HUES48 (cell line): ENCODE results near the gene DSC2.
A peak's percentile ranks its signal among the peaks of the same experiment; 100 is the strongest.
"Not testable (repeated sequence)": the region's sequence is repeated elsewhere in the genome, so short reads cannot be mapped to it uniquely, and the experiment has no call there.

Source experiments
- H3K27ac ChIP-seq: one replicate; pipeline ENCODE4 v1.7.0; 2013; ENCODE audit warnings: low read depth, low read length, inconsistent platforms
- H3K27me3 ChIP-seq: 2 replicates; pipeline ENCODE4 v1.6.1; 2013; ENCODE audit warnings: mild to moderate bottlenecking, low read length; ENCODE audit not compliant: control insufficient read depth, insufficient read depth
- H3K36me3 ChIP-seq: 2 replicates; pipeline ENCODE4 v1.6.1; 2013; ENCODE audit warnings: low read length; ENCODE audit not compliant: control insufficient read depth, insufficient read depth
- H3K4me1 ChIP-seq: 2 replicates; pipeline ENCODE4 v1.6.1; 2013; ENCODE audit warnings: mild to moderate bottlenecking, low read length; ENCODE audit not compliant: control insufficient read depth, insufficient read depth
- H3K4me3 ChIP-seq: 2 replicates; pipeline ENCODE4 v1.5.1; 2013; ENCODE audit warnings: mild to moderate bottlenecking, low read depth, low read length
- H3K9ac ChIP-seq: 2 replicates; pipeline ENCODE4 v1.6.1; 2013; ENCODE audit warnings: mild to moderate bottlenecking, low read depth, low read length, moderate library complexity
- H3K9me3 ChIP-seq: 2 replicates; pipeline ENCODE4 v1.6.1; 2013; ENCODE audit warnings: low read length; ENCODE audit not compliant: control insufficient read depth, insufficient read depth

The DSC2 gene

GRCh38 chr18:31043709-31044108, 58.5 kb downstream of the DSC2 start:
- Histone ChIP-seq H3K36me3 (no peaks in the 10 kb centered on the region), H3K9me3 (no peaks in the 10 kb centered on the region), H3K4me3 (no peak overlapping the region), H3K4me1 (peaks cover 17% of the 10 kb centered on the region), H3K27ac (no peak overlapping the region), H3K9ac (no peak overlapping the region), H3K27me3 (peaks cover 74% of the 10 kb centered on the region)

DNA sequence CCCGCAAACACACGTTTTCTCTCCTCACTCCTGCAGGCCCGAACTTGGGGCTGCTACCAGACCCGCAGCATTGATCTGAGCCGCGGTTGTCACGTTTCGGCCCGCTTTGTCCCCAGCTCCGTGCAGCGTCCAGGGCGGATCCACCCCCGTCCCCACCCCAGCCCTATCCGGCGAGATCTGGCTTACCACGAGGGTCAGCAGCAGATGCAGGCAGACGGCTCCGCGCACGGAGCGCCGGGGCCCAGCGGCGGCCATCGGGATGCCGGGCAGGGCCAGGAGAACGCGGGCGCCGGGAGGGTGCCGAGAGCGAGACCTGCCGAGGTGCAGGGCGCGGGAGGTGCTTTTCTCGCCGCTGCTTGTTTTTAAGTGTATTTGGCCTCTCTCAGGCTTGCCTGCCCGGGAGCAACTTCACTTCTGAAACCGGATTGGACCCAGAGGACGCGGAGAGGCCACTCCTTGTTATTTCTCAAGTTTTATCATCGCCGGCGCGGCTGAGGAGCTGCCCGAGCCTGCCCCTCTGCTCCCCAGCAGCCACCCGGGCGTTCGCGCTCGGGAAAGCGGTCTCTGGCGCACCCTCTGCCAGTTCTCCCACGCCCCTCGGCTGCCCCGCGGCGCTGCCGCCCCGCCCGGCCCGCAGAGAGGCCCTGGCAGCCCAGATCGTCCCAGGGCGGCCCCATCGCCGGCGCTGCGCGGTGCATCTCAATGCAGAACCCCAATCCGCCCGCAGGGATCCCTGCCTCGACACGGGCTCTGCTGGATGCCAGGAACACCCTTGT, 59.6 kb downstream of the DSC2 start, which contains the start of gene DSC3:
TSS of gene DSC3 (minus strand) at position 337 of the 776 bp plus-strand sequence. CDS start at position 255, 82 bp downstream.
- Histone ChIP-seq H3K27ac (no peak within 1 kb of the TSS), H3K4me1 (peaks cover 17% of the 10 kb centered on the region), H3K4me3 (peak within 1 kb of the TSS; percentile 61), H3K9me3 (no peaks in the 10 kb centered on the region), H3K36me3 (no peaks in the 10 kb centered on the region), H3K9ac (peak within 1 kb of the TSS; percentile 57), H3K27me3 (peaks cover 76% of the 10 kb centered on the region)

GRCh38 chr18:31042084-31042405, 60.2 kb downstream of the DSC2 start:
- H3K27me3 ChIP-seq, result peaks cover 76% of the 10 kb centered on the region
- H3K36me3 ChIP-seq, result no peaks in the 10 kb centered on the region
- peaks cover 17% of the 10 kb centered on the region for H3K4me1 ChIP-seq
- no peak overlapping the region for H3K27ac ChIP-seq
- H3K9me3 ChIP-seq, result no peaks in the 10 kb centered on the region
- H3K4me3 ChIP-seq, result peak overlapping the region; percentile 61
- peak overlapping the region; percentile 57 for H3K9ac ChIP-seq

DNA sequence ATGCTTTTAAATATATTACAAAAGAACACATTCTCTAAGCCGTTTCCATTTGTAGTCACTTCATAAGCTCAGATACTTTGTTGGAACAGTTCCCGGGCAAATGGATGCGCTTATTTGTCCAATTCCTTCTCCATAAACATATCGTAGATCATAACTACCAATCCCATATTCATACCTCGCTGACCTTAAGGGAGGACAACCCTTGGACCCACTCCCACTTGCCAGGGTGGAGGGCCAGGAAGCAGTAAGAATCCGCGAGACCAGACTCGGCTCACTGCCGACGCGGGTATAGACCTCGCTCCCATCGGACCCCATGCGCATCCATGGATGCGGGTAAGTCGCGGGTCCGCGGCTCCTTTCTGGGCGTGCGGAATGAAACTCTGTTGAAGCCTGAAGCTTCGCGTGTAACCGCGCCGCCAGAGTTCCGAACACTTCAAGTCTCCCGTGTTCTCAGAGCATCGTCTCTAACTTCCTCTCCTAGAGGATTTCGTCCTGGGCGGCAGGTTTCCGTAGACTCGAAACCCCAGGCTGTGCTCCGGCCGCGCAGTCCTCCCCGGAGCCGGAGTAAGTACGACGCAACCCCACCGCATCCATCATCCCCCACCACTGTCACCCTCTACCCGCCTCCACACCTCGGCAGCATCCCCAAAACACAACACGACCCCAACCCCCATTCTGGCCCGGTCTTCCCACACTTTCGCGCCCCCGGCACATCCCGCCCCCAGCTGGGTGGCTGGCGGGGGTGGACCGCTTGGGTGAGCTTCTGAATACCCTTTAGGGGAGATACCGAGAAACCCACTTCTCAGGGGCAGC, 60.7 kb downstream of the DSC2 start:
- Histone ChIP-seq H3K4me3 (peak overlapping the region; percentile 61), H3K27me3 (peaks cover 76% of the 10 kb centered on the region), H3K36me3 (no peaks in the 10 kb centered on the region)

GRCh38 chr18:31040686-31041270, 61.4 kb downstream of the DSC2 start:
- no peaks in the 10 kb centered on the region for H3K36me3 ChIP-seq
- no peaks in the 10 kb centered on the region for H3K9me3 ChIP-seq
- no peak overlapping the region for H3K9ac ChIP-seq
- peaks cover 71% of the 10 kb centered on the region for H3K27me3 ChIP-seq
- peaks cover 17% of the 10 kb centered on the region for H3K4me1 ChIP-seq
- H3K27ac ChIP-seq, result no peak overlapping the region
- peak overlapping the region; percentile 61 for H3K4me3 ChIP-seq

More for the DNA sequence above, 60.7 kb downstream of the DSC2 start:
- no peaks in the 10 kb centered on the region for H3K9me3 ChIP-seq
- peaks cover 17% of the 10 kb centered on the region for H3K4me1 ChIP-seq
- no peak overlapping the region for H3K9ac ChIP-seq
- H3K27ac ChIP-seq, result no peak overlapping the region

- Histone ChIP-seq H3K27me3 (peaks cover 59% of the 10 kb centered on the region), H3K9ac (no peak overlapping the region), H3K4me1 (peaks cover 17% of the 10 kb centered on the region), H3K4me3 (no peak overlapping the region), H3K27ac (no peak overlapping the region), H3K36me3 (no peaks in the 10 kb centered on the region), H3K9me3 (no peaks in the 10 kb centered on the region)
Observed at GRCh38 chr18:31039426-31039825, 62.8 kb downstream of the DSC2 start.

DNA sequence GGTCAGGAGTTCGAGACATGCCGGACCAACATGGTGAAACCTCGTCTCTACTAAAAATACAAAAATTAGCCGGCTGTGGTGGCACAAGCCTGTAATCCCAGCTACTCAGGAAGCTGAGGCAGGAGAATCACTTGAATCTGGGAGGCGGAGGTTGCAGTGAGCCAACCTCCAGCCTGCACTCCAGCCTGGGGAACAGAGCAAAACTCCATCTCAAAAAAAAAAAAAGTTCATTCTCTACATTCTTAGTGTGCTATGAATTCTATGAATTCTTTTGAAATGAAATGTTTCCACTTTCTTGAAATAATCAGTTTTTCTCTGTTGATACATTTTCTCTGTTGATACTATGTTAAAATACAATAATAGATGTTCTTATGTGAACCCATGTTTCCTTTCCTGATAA, 64.5 kb downstream of the DSC2 start:
- not testable (repeated sequence) for H3K9ac ChIP-seq, H3K9me3 ChIP-seq, H3K4me3 ChIP-seq, H3K27ac ChIP-seq, H3K36me3 ChIP-seq
- Histone ChIP-seq H3K27me3 (peaks cover 42% of the 10 kb centered on the region), H3K4me1 (peaks cover 13% of the 10 kb centered on the region)

DNA sequence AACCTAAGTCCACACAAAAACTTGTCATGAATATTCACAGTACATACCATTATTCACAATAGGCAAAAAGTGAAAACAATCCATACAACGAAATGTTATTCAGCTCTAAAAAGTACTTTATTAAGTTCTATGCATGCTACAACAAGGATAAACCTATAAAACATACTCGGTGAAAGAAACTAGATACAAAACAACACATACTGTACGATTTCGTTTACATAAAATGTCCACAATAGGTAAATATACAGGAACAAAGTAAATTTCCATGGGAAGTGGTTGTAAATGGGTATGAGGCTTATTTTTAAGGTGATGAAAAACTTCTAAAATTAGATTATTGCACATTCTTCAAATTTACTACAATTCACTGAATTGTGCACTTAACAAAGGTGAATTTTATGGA, 67.7 kb downstream of the DSC2 start:
- Histone ChIP-seq H3K4me3 (no peak overlapping the region), H3K4me1 (no peaks in the 10 kb centered on the region), H3K9ac (no peak overlapping the region), H3K9me3 (no peaks in the 10 kb centered on the region), H3K27me3 (peaks cover 10% of the 10 kb centered on the region), H3K27ac (no peak overlapping the region), H3K36me3 (no peaks in the 10 kb centered on the region)

- H3K9ac ChIP-seq, result no peak overlapping the region
- no peaks in the 10 kb centered on the region for H3K27me3 ChIP-seq
- no peaks in the 10 kb centered on the region for H3K36me3 ChIP-seq
- no peak overlapping the region for H3K4me3 ChIP-seq
- H3K4me1 ChIP-seq, result no peaks in the 10 kb centered on the region
- no peak overlapping the region for H3K27ac ChIP-seq
- no peaks in the 10 kb centered on the region for H3K9me3 ChIP-seq
Observed at GRCh38 chr18:31030574-31031278, 71.5 kb downstream of the DSC2 start.

- no peaks in the 10 kb centered on the region for H3K9me3 ChIP-seq
- no peak overlapping the region for H3K27ac ChIP-seq
- H3K27me3 ChIP-seq, result no peaks in the 10 kb centered on the region
- H3K9ac ChIP-seq, result no peak overlapping the region
- H3K4me1 ChIP-seq, result no peaks in the 10 kb centered on the region
- no peak overlapping the region for H3K4me3 ChIP-seq
- no peaks in the 10 kb centered on the region for H3K36me3 ChIP-seq
Observed at GRCh38 chr18:31015715-31016434, 86.3 kb downstream of the DSC2 start.
